Right renal pelvis (tissue), 4 donors: ENCODE results near the gene SNX30. TPM values are rescaled to one million over a fixed set of nuclear protein-coding genes. Genes with fewer than 3 reads are reported as not detected.

Experiments
- DNase-seq, 4 donors: peaks; one replicate each; pipeline ENCODE4 v3.0.0-alpha.2; 2013; ENCODE audit warnings: low read depth in 4 of 4, low spot score in 3 of 4, missing footprints in 1 of 4
- polyA plus RNA-seq, 4 donors: library from polyadenylated mRNA; unstranded; fragments of 120-200 nt; gene quantifications; one replicate each; pipeline ENCODE4 v1.2.1, GENCODE V29; 2013; ENCODE audit not compliant: insufficient read length in 4 of 4

The SNX30 gene
- polyA plus RNA-seq, 4 donors: 18.0 to 23.0 (median 20.3) TPM

GRCh38 chr9:112777914-112778313 is 27.4 kb downstream of the SNX30 start:
- DNase-seq: no peak

- DNase-seq: no peak
Observed at GRCh38 chr9:112780450-112781036, 30.0 kb downstream of the SNX30 start.

GRCh38 chr9:112782218-112782617 is 31.7 kb downstream of the SNX30 start:
- DNase-seq: no peak

- DNase-seq: no peak
Observed at GRCh38 chr9:112783551-112783954, 33.0 kb downstream of the SNX30 start.

GRCh38 chr9:112784020-112784785 is 33.6 kb downstream of the SNX30 start:
- DNase-seq: peak in 1 of 4 donors; percentile 7

- DNase-seq: no peak
Observed at GRCh38 chr9:112785986-112786385, 35.4 kb downstream of the SNX30 start.

- DNase-seq: no peak
Observed at GRCh38 chr9:112786829-112787520, 36.4 kb downstream of the SNX30 start.

GRCh38 chr9:112787978-112788377 is 37.4 kb downstream of the SNX30 start:
- DNase-seq: no peak

- no peak for DNase-seq
Observed at GRCh38 chr9:112789473-112789872, 38.9 kb downstream of the SNX30 start.

- DNase-seq: no peak
Observed at GRCh38 chr9:112789891-112790774, 39.6 kb downstream of the SNX30 start.

- DNase-seq: no peak
Observed at GRCh38 chr9:112792670-112793069, 42.1 kb downstream of the SNX30 start.

- DNase-seq: no peak
Observed at GRCh38 chr9:112793213-112793810, 42.8 kb downstream of the SNX30 start.

GRCh38 chr9:112794731-112795130 is 44.2 kb downstream of the SNX30 start:
- no peak for DNase-seq

GRCh38 chr9:112795921-112796320 is 45.4 kb downstream of the SNX30 start:
- DNase-seq: no peak

GRCh38 chr9:112796485-112796884 is 45.9 kb downstream of the SNX30 start:
- no peak for DNase-seq

- DNase-seq: no peak
Observed at GRCh38 chr9:112809351-112809848, 58.8 kb downstream of the SNX30 start.

GRCh38 chr9:112809906-112810305 is 59.3 kb downstream of the SNX30 start:
- DNase-seq: no peak

- DNase-seq: no peak
Observed at GRCh38 chr9:112810696-112811490, 60.3 kb downstream of the SNX30 start.

GRCh38 chr9:112811518-112811917 is 61.0 kb downstream of the SNX30 start:
- DNase-seq: no peak
